ENCODE data around the gene FCHSD2. TPM values are rescaled to one million over a fixed set of nuclear protein-coding genes. Genes with fewer than 3 reads are reported as not detected.
A peak's percentile ranks its signal among the peaks of the same experiment; 100 is the strongest.

The FCHSD2 gene
- total and polyA plus RNA-seq, 2 of the 13 experiments (the other 11 are each of a cell fraction or from before 2014, with no cell fraction given), result 20.5 to 24.8 TPM

DNA sequence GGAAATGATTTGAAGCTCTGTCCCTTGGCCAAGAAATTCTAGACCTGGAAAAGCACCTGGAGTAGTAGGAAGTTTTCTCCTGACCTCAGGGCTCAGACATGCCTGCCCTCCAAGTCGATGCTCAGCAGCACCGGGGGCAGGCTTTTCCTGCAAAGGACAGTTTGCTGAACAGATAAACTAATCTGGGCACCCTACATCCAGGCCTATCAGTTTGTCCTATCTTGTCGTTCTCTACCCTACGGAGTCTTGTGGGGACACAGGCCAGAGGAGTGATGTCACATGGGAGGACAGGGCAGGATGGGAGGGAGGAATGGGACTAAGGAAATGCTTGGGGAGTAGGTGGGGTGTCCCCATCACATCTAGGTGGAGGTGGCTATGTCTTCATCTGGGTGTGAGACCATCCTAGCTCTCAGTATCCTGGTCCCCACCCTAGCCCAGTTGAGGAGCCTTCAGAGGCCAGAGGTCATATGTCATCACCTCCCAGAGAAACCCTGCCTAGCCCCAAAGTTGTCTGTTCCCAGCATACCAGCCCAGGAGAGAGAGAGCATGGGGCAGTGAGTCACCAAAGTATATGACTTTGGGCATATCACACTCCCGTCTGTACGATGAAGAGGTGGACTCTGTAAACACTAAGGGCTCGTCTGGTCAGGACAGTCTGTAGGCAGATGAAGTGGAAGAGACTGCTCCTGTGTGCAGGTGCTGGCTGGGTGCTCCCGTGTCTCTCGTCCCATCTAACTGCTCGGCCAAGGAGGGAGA is 18.1 kb upstream of the FCHSD2 start:
- H3K27me3 ChIP-seq (ENCODE audit: control insufficient read depth in 1 of 2, insufficient read depth in 2 of 2, low read length in 2 of 2), result no peaks in the 10 kb centered on the region
- no TSS peak for BruUV-seq (replicated peaks)
- TF ChIP-seq FOSL2 (CRISPR knock-in tag; IDR thresholded peaks at IDR 0.05), result peak; percentile 64
- no peak for TF ChIP-seq MTF1 (CRISPR knock-in tag; IDR thresholded peaks at IDR 0.05)
- no peak for TF ChIP-seq HIVEP1 (CRISPR knock-in tag; IDR thresholded peaks at IDR 0.05)
- TF ChIP-seq, protein P1, sequence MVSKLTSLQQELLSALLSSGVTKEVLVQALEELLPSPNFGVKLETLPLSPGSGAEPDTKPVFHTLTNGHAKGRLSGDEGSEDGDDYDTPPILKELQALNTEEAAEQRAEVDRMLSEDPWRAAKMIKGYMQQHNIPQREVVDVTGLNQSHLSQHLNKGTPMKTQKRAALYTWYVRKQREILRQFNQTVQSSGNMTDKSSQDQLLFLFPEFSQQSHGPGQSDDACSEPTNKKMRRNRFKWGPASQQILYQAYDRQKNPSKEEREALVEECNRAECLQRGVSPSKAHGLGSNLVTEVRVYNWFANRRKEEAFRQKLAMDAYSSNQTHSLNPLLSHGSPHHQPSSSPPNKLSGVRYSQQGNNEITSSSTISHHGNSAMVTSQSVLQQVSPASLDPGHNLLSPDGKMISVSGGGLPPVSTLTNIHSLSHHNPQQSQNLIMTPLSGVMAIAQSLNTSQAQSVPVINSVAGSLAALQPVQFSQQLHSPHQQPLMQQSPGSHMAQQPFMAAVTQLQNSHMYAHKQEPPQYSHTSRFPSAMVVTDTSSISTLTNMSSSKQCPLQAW (CRISPR knock-in tag; IDR thresholded peaks at IDR 0.05), result no peak
- no peak for TF ChIP-seq REXO4 (CRISPR knock-in tag; IDR thresholded peaks at IDR 0.05; ENCODE audit: borderline replicate concordance)
- no peak for TF ChIP-seq FOXA1 (IDR thresholded peaks at IDR 0.05)
- peak; percentile 28; the same call in 1 of the 2 replicates for TF ChIP-seq FOXA1 (CRISPR knock-in tag; IDR thresholded peaks at IDR 0.05)
- peak; percentile 5 for TF ChIP-seq TEAD3 (CRISPR knock-in tag; optimal IDR thresholded peaks at IDR 0.05; ENCODE audit: borderline replicate concordance)
- TF ChIP-seq ZC3H4 (CRISPR knock-in tag; IDR thresholded peaks at IDR 0.05; ENCODE audit: borderline replicate concordance), result no peak
- TF ChIP-seq FIP1L1 (IDR thresholded peaks at IDR 0.05; ENCODE audit: borderline replicate concordance, insufficient read depth, low read depth, low read length), result no peak
- H3K4me2 ChIP-seq (ENCODE audit: low read depth, low read length), result peak overlapping the region; percentile 78; the same call in 1 of the 2 replicates
- no peak overlapping the region for H3K9ac ChIP-seq (ENCODE audit: insufficient read depth, low read depth, low read length)
- H3K4me3 ChIP-seq (replicated peaks in 1 of 3; ENCODE audit: insufficient read depth in 1 of 3, low read depth in 2 of 3, low read length in 3 of 3), result no peak overlapping the region
- H3K27ac ChIP-seq (ENCODE audit: extremely low read length, insufficient read depth, low read length), result peak overlapping the region; percentile 94
- H3K36me3 ChIP-seq (replicated peaks in 1 of 2; ENCODE audit: control insufficient read depth in 1 of 2, insufficient read depth in 2 of 2, low read length in 2 of 2), result no peaks in the 10 kb centered on the region
- DNase-seq (ENCODE audit: low spot score) (no peak), FAIRE-seq (no peak), ATAC-seq (no peak)
- intact Hi-C loops (cut with micrococcal nuclease; ENCODE audit: unreplicated experiment), result no loop called here
- in situ Hi-C loops (cut with HindIII; ENCODE audit: extremely low pct_ligation_motif_present, low pct_unique_long_range_greater_than_20kb), result no loop called here
- ChIA-PET POLR2A (interaction anchor here (3.0 to 5.0 kb wide), 4 partner anchors 8 to 18 kb away, joined by 40 to 152 read pairs (median 64); partner anchors contain the start of gene FCHSD2), CTCF (ENCODE audit: low intra/inter-chr PET ratio, low total read pairs) (no interaction called here)
- H3K9me3 ChIP-seq (ENCODE audit: low read length), result no peaks in the 10 kb centered on the region
- H2AFZ ChIP-seq (ENCODE audit: low read length), result no peak overlapping the region
- peaks cover 99% of the 10 kb centered on the region for H3K4me1 ChIP-seq (ENCODE audit: insufficient read depth, low read length)
- no peaks in the 10 kb centered on the region for H3K79me2 ChIP-seq (ENCODE audit: insufficient read depth, low read length)
- no peaks in the 10 kb centered on the region for H4K20me1 ChIP-seq (ENCODE audit: insufficient read depth, low read length)
- 71% methylated on average over 8 of the region's 10 CpGs for WGBS (ENCODE audit: low lambda C conversion rate)
